ENCODE data around the gene CD47.

The CD47 gene

GRCh38 chr3:108051005-108051404 lies 39.8 kb downstream of the CD47 start:
- DNase-seq (ENCODE audit: low read depth), result no peak

DNA sequence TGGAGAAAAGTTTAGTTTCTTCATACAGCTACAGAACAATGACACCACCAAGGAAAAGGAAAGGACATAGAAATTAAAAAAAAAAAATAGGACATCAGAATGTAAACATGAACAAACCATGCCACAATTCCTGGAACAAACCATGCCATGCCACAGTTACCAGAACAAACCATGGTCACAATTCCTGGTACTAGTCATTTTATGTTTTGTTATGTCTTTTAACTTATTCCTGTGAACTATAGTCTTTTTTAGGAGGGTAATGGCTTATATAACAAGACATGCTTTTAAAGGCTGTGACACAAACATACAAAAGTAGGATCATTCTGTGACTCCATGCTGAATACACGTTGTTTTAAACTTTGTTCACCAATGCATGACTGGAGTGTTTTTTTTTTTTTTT lies 42.8 kb downstream of the CD47 start:
- DNase-seq (ENCODE audit: low read depth), result no peak

DNA sequence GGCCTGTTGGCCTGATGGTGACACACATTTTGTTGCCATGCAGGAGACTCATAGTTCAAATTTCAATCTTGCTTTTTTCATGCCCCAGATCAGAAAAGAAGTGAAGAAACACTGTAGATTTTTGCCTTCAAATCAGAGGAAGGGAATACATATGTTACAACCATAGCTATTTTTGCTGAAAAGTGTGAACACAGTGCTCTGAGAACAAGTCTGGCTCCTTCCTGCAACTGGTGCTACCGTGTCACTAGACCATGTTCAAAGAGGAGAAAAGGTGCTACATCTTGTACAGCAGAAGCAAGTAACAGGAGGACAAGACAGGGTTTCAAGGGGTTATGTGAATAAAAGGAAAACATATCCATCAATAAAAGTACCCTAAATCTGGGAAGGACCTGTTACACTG lies 44.6 kb downstream of the CD47 start:
- no peak for DNase-seq (ENCODE audit: low read depth)

DNA sequence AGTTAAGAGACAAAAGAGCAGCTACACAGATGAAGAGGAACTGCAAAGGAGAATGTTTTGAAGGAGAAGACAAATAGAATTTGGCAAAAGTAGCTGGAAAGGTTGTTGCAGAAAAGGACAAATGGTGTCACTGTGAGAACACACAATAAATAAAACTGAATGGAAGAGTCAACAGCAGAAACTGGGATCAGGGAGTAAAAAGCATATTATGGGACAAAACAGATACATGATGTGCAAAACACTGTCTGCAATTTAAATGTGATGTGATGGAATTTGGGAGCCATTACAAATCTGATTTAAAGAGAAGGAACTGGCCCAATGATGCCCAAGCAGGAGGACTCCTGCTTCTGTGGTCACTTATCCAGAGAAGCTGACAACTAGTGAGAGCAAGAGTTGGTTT lies 46.1 kb downstream of the CD47 start:
- DNase-seq (ENCODE audit: low read depth), result no peak

DNA sequence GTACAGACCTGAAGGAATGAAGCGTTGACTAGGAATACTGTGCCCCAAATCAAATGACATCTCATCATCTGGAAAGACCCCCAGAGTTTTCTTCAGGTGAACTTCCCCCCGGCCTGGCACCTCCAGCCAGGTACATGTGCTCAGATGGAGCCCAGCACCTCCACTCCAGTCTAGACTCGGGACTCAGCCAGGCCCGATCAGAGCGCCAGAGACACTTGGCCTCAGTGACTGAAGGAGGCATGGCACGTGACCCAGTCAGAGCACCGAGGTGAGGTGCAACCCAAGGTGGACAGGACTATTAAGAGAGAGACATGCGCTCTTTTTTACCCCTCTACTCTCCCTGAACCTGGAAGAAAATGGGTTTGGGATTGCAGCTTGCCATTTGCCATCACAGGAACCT lies 48.5 kb downstream of the CD47 start:
- DNase-seq (ENCODE audit: low read depth), result no peak

GRCh38 chr3:108041253-108041652 lies 49.6 kb downstream of the CD47 start:
- DNase-seq (ENCODE audit: low read depth), result no peak

- no peak for DNase-seq (ENCODE audit: low read depth)
These were observed 53.1 kb downstream of the CD47 start for GRCh38 chr3:108037770-108038169.

DNA sequence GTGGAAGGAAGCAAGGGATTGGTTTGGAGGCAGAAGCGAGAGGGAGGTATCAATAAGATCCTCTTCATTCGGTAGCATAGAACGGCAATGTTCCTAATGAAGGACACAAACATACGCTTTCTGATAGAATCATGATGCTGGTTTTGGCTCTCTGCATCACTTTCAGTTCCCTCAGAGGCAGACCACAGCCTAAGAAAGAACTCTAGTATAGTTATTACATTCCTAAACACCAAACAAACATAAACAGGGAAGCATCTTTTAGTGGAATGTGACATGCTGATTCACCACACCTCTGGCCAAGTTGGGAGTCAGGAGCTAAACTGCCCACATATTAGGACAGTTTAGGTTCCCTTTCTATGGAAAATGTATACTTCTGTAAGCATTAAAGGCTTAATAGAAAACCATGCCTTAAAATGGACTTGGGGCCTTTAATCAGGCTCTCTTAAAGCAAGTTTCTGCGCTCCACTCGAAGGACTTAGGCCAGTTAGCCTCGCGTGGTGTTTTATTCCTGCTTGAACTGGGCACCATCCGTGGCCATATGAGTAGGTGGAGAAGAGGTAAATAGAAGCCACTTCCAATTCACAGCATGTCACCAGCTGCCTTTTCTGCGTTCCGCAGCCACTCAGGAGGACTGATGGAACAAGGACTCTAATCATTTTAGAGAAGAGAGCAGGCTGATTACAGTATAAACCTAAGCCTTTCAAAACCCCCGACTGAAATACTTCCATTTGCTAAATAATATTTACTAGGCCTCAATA lies 53.7 kb downstream of the CD47 start:
- DNase-seq (ENCODE audit: low read depth), result no peak

GRCh38 chr3:108036401-108036800 lies 54.4 kb downstream of the CD47 start:
- DNase-seq (ENCODE audit: low read depth), result no peak

DNA sequence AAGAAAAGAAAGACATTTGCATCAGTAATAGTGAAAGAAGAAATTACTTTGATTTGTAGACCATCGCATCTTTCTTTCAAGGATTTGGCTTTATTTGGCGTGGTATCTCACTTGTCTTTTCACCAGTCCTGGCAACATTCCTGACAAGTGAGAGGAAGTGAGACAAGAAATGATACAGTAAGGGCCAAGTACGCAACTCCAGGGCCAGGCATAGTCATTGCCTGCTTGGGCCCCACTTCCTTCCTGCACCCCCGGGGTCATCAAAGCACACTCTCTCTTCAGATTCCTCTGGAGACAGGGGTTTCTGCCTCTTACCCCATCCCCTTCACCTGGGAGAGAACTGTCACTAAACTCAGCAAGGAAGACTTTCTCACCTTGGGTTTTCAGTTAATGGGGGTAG lies 55.1 kb downstream of the CD47 start:
- DNase-seq (ENCODE audit: low read depth), result no peak

DNA sequence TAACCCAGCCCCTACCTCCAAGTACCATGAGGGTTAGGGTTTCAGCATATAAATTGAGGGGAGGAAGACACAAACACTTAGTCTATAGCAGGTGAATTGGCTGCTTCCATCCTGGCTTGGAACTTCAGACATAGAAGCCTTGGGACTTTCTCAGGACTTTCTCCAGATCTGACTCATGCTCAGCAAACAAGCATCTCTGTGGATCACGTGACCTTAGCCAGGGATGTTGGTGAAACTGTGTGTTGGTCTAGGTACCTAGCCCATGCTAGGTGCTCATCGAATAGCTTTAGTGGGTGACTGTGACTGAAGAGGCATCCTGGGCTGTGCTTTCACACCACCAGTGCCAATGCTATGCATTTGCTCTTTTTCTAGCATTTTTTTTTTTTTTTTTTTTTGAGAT lies 58.9 kb downstream of the CD47 start:
- no peak for DNase-seq (ENCODE audit: low read depth)

DNA sequence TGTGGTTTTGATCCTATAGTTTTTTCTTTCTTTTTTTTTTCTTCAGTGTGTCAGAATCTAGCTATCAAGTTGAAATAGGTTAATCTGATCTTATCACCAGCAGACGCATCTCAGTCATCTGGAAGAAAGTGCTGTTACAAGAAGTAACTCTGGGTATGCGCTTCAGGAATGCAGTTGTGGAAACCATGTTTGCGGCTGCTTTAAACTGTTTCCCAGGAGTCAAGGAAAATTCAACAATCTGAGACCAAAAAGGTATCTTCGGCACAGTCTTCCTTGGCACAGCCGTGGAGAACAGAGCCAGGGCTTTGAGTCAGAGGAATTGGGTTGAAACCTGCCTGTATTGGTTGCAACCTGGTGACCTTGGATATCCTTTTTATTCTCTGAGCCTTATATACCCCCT lies 59.9 kb downstream of the CD47 start:
- DNase-seq (ENCODE audit: low read depth), result no peak

DNA sequence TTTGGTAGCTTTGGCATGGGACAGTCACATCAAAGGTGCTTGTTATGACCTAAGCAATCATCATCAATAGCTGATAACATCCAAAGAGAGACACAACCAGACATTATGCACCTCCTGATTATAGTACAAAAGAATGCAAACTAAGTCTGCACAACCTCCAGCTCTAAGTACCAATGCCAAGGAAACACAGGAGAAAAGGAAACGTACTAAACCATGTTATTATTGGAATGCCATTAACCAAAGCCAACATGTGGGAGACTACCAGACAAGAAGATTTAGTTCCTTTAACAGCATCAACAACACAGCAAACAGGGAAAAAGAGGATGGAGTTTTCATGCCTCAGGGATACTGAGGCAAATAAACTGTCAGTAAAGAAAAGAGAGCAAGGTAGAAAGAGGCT lies 61.4 kb downstream of the CD47 start:
- no peak for DNase-seq (ENCODE audit: low read depth)

DNA sequence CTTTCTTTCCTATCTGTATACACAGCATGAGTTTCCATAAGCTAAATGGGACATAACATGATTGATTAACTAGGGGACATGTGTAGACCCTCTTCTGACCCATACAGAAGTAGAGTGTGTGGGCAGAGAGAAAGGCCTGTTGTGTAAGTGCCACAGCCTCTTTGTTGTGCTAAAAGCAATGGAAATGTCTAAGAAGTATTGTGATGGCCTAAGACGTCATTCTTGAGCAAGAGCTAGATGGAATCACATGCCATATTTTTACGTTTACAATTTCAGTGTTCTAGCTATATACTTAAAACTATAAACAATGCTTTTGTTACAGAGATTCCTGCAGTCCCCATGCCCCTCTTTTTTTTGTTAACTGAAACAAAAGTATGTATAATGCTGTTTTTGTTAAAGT lies 61.9 kb downstream of the CD47 start:
- DNase-seq (ENCODE audit: low read depth), result no peak

- DNase-seq (ENCODE audit: low read depth), result no peak
These were observed 65.7 kb downstream of the CD47 start for GRCh38 chr3:108025177-108025576.

DNA sequence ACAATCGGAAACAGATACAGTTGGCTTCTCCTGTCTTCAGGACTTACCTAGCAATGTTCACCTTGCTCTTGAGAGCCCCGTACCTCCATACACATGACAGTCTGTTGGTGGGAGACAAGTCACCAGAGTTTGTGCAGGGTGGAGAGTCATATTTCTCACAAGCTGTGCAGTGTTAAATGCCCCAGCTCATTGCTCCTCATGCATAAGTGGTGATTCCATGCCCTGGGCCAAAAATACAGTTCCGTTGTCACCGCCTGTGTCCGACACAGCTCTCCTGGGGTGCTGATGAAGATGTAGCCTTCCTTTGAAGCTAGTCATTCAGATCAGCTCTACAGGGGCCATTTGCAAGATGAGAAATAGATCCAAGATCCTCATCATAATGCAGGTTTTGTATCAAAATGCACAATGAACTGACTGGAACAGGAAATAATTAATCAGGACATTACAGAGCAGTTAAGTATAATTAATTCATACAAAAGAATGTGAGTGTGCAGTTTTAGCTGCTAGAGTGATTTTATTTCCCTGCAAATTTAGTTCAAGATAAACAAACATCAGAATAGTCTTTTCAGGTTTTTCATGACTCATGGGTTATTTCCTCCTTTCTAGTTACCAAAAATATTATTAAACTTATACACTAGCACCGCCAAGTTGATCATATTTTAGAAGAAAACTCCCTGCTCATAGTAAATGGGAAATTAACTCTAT lies 66.5 kb downstream of the CD47 start:
- DNase-seq (ENCODE audit: low read depth), result no peak

GRCh38 chr3:108022256-108023150 lies 68.3 kb downstream of the CD47 start:
- DNase-seq (ENCODE audit: low read depth), result no peak

DNA sequence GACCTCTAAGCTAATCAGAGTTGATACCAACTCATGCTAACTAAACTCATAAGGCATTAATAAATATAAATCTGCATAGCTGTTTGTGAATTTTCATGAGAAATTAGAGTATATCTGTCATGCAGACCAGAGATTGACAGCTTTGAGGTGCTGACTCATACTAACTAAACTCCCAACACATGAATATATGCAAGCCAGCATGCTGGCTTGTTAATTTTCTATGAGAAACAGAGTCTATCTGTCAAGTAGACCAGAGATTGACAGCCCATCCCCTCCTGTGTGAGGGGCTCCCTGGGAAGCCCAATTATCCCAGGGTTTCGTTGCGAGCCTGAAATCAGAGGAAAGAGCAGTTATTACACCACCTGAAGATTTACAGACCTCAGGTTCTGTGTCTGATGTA lies 69.3 kb downstream of the CD47 start:
- DNase-seq (ENCODE audit: low read depth), result no peak

DNA sequence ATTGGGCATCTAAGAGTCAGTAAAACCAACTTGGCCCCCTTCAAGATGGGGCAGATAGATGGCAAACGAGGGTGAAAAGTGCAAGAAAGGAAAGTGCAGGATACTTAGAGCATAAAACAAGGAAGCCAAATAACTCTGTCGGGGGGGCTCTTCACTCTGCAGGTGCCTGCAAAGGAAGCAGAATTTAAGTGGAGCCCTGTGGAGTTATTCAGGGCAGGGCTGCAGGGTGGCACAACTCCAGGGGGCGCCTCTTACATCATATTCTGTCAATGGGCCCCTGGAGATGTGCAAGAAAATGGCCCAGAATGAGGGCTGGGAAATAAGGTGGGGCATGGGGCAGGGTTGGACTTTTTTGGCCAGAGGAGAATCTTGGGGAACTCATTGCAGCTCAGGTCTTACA lies 69.7 kb downstream of the CD47 start:
- DNase-seq (ENCODE audit: low read depth), result no peak

DNA sequence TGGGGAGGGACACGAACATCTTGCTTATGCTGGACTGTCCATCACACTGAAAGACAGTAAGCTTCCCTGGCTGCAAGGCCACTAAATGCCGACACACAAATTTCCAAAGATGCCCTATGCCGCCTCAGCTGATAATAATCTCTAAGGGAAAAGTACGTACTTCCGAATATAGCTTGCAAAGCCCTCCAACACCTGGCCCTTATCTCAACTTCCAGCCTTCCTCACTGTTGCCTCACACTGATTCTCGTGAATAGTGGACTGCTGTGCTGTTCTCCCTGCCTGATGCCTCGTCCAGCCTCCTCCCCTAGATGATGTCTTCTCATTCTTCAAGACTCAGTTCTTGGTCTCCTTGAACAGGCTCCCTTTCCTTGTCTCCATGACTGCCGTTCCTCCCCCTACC lies 72.3 kb downstream of the CD47 start:
- no peak for DNase-seq (ENCODE audit: low read depth)

GRCh38 chr3:108017587-108017986 lies 73.2 kb downstream of the CD47 start:
- no peak for DNase-seq (ENCODE audit: low read depth)

GRCh38 chr3:108014943-108015342 lies 75.9 kb downstream of the CD47 start:
- DNase-seq (ENCODE audit: low read depth), result no peak

All from T-helper 22 cell (primary cell).